NCI-H1092 treated with DMSO at 0.1 percent for 48 hours (cell line): ENCODE measurements around the gene KAT6B.
"Not testable (repeated sequence)": the region's sequence is repeated elsewhere in the genome, so short reads cannot be mapped to it uniquely, and the experiment has no call there.

Source experiments
- DNase-seq: peaks from one replicate; lab custom pipeline; 2025; lab: John Stamatoyannopoulos, UW

Gene KAT6B

DNA sequence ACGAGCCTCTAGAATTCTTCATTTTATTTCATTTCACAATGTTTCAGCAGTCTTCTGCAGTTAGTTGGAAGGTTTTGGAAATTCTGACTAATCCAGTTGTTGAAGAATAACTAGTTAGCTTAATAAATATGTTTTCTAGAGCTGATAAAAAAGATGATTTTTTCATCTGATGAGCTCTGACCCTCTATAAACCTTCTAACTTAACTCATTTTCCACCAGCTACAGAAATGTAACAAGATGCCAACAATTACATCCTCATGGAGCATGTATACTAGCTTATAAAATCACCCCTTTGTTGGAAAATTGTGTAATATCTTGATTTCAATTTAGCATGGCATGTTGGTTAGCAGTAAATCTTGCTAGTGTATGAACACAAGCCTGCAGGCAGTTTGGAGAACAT lies 33.1 kb downstream of the KAT6B start:
- no peak for DNase-seq

DNA sequence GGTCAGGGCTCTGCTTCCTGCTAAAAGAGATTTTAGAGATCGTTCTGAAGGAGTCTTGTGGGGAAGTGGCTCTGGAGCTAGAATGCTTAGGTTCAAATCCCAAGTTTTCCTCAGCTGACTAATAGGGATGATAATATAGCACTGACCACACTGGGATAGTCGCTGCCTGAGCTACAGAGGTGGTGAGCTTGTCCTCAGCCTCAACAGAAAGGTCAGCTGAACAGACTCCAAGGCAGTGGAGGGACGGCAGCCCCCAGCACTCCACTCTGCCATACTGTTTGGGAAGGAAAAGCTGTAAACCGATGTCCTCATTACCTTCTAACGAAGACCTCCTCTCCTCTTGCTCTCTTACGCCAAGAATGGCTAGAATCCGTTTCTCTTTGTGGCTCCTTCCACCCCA lies 36.2 kb downstream of the KAT6B start:
- no peak for DNase-seq

DNA sequence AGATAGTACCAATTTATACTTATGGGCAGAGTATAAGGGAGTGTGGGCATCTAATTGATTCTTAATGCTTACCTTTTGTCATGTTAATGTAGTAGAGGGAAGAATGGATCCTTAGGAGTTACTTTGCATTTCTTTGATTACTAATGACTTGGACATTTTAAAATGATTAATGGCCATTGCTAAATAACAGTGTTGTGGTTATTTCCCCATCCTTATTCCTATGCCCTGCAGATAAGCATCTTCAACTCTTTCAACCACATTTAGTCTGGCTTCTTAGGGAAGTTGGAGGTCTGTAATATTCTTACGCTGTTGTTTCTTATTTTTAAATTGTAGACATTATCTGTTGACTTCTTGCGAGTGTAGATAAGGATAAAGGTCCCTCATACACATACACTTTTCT lies 37.2 kb downstream of the KAT6B start:
- no peak for DNase-seq

DNA sequence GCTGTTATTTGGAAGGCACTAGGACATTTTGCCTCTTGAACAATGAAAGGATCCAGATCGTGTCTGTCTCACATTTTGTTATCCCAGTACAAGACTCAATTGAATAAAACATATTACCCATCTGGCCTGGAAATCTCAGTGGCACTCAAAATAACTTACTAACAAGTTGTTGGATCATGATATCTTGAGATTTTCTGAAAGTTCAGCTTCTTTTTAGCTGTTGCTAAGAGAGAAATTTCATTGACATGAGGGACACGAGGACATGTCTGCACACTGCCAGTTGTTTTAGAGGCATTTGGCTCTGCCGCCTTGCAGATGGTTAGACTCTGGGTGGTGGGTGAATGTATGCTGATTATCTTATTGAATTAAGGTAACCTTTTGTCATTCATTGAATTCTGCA lies 41.0 kb downstream of the KAT6B start:
- no peak for DNase-seq

DNA sequence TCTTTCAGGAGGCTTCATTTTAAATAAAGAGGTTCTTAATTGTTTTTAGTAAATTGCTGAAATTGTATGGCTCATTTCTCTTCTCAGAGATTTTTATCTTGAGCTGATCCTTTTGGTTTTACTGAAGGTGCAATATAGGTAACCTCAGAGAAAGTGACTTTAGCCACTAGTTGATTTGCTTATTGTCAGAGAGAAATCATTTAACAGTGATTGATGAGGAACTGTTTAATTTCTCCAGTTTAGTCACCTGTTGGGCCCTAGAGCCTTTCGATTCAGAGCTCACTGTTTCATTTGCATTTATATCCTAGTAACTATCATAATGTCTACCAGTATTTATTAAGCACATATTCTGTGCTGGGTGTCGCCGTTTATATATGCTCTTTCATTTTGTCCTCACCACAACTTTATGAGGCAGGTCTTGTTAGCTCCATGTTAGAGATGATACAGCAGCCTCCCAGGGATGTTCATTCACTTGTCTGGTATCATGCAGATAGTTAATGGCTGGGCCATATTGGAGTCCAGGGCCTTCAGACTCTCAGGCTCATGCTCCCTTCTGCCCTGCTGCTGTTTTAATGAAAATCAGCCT lies 42.1 kb downstream of the KAT6B start:
- no peak for DNase-seq

DNA sequence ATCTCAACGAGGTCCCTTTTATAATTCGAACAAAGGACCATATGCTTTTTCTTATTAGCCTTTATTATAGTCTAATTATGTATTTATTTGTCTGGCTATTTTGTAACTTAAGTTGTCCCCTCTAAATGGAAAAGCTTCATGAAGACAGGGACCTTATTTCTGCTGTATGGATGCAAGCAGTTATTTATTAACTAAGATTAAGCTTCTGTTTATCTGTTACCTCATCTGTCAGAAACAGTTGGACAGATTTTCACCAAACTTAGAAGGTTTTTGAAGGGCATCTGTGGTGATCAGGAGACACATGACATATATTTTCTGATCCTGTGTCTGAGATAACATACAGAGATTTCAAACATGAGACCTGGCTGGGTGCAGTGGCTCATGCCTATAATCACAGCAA lies 43.2 kb downstream of the KAT6B start:
- DNase-seq: no peak

DNA sequence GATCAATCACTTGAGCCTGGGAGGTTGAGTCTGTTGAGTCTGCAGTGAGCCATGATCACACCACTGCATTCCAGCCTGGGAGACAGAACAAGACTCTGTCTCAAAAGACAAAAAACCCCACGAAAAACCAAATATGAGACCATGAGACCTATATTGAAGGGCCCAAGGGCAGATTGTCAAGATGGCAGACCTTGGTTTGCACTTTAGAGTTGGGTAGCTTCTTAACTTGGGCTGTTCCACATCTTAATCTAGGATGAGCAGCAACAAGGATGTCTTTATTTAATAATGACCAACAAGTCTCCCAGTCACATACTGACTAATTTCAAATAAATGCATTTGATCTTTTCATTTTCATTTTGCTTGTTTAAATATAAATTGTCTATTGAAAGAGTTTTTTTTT lies 43.8 kb downstream of the KAT6B start:
- no peak for DNase-seq

DNA sequence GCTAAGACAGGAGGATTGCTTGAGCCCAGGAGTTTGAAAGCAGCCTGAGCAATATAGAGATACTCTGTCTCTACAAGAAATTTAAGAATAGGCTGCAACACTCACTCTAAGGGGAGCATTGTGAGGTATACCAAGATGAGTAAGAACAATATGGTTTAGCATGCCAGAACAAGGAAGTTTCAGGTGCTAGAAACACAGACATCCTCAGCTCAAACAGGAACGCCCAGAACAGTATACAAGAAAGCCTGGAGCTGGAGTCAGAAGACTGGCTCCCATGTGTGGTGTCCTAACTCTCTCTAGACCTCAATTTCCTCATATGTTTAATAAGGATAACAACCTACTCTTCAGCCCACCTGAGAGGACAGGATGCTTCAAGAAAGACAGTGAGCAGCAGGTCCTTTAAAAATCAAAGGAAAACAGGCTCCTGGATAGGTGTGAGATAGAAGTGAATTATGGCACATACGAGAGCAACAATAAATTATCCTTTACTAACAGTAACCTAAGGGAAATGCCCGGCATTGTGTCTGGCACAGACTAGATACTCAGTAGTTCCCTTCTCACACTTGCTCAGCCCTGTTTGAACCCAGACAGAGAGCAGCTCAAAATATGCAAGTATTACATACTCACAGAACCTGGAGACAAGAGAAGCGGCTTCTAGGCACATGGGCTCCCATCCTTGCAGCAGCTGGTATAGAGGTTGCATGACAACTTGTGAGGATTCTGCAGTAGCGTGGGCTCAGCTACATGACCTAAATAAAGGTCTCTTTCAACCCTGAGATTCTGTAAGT lies 45.4 kb downstream of the KAT6B start:
- no peak for DNase-seq

DNA sequence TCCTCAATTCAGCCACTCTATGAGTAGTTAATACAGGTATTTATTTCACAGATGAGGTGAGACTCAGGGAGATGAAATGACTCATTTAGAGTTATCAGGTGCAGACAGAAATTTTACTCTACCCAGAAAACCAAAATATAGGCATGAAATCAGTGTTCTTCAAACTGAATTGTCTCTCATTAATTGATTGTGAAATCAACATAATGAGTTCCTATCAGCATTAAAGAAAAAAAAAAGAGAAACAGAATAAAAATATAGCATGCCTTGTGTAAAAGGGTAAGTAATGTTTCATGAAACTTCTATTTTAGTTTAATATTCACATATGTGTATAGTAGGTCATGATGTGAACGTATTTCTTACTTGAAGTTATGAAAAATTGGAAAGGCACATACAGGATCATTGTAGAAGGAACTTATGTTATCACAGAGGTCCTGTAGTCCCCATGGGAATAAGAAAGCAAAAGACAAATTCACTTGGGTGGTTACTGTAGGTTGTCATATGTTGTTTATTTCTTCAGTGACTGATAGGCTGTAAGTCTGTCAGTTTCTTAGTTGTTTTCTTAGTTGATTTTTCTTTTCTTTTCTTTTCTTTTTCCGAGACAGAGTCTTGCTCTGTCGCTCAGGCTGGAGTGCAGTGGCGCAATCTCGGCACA lies 47.5 kb downstream of the KAT6B start:
- DNase-seq: no peak

DNA sequence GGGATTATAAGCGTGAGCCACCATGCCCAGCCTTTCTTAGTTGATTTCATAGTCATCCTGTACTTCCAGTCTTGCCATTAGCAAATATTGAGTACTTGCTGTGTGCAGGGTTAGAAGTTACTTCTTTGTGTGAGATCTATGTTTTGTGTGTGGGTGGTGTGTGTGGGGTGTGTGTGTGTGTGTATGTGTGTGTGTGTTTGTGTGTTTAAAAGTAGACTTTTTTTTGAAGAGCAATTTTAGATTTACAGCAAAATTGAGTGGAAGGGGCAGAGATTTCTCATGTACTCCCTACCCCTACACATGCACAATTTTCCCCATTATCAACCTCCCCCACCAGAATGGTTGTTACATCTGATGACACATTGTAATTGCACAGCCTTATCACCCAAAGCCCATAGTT lies 48.2 kb downstream of the KAT6B start:
- no peak for DNase-seq

DNA sequence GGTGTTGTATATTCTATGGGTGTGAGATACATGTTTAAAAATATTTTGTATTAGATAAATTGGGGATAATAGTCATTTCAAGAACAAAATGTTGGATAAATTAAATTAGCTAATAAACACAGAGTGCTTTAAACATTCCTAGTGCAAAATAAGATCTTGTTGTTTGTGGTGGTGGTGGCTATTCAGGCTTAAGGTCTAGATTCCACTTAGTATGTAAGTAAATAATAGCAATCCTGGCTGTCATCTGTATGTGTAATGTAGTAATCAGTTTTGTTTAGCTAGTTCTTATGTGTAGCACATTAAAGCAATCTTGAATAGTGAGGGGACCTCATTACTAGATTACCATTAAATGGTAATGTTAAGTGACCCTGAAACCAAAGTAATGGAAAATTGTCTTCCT lies 48.7 kb downstream of the KAT6B start:
- DNase-seq: no peak

DNA sequence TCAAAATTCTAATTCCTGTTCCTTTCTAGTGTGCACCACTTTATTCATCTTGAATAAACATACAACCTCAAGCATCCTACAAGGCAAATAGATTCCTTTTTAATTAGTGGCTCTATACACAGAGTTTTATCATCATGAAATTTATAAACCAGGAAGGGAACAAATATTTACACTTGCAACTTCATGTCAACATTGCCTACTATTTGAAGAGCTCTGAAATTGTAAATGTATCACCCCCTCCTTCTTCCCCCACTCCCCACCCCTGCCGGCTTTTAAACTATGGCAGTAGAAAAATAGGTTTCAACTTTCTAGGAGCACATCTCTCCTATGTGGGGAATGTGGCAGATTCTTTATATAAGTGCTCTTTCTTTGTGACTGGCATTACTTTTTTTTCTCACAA lies 49.6 kb downstream of the KAT6B start:
- DNase-seq: peak; percentile 30

DNA sequence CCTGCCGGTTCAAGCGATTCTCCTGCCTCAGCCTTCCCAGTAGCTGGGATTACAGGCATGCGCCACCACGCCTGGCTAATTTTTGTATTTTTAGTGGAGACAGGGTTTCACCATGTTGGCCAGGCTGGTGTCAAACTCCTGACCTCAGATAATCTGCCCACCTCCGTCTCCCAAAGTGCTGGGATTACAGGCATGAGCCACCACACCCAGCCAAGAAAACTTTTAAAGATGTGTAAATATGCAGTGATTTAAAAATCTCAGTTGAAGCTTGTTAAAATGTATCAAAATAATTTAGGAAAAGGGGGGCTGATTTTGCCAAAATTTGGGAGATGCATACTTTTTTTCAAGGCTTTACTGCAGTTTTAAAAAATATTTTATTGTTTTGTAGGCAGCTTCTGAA lies 50.7 kb downstream of the KAT6B start:
- not testable (repeated sequence) for DNase-seq

DNA sequence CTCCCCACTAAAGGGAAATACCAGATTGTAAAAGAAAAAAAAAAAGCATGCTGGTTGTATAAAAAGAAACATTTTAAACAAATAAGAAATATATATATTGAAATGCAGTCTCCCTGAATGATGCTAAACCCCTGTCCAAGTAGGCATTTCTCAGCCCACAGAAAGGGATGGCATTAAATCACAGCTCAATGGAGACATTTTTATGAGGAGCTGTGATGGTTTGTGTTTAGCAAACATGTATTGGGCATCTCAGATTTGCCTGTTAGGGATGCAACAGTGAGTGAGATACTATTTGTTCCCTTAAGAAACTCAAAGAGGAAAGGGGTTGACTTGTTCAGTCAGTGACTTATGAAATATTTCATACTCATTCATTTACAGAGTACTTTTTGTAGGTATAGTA lies 51.5 kb downstream of the KAT6B start:
- no peak for DNase-seq

DNA sequence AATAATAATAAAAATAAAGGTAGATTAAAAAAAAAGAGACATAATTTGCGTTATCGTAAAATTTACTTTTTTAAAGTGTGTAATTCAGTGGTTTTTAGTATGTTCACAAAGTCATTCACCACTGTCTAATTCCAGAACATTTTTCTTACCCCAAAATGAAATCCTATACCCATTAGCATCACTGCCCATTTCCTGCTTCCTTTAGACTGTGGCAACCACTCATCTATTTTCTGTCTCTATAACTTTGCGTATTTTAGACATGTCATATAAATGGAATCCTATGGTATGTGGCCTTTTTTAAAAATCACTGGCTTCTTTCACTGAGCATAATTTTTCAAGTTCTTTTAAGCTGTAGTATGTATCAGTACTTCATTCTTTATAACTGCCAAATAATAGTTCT lies 53.6 kb downstream of the KAT6B start:
- no peak for DNase-seq

DNA sequence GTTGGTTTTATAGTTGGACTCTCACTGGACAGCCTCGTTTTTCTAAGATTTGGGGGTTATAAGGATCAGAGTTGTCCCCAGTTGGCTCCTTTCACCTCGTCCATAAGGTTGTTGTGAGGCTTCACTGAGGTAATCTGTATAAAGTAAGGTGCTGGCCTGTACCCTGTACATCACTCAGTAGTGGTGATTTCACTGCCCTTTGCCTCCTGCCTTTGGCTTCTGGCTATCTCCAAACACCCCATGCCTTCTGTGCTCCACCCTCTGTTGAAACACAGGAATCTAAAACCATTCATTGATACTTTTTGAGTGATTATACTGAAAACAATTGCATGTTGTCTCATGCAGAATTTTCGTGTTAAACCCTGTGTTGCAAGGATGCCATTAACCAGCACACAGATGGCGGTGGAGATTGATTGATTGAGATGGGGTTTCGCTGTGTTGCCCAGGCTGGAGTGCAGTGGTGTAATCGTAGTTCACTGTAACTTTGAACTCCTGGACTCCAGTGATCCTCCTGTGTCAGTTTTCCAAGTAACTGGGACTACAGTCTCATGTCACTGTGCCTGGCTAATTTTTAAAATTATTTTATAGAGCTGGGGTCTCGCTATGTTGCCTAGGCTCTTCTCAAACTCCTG lies 55.0 kb downstream of the KAT6B start:
- DNase-seq: no peak

DNA sequence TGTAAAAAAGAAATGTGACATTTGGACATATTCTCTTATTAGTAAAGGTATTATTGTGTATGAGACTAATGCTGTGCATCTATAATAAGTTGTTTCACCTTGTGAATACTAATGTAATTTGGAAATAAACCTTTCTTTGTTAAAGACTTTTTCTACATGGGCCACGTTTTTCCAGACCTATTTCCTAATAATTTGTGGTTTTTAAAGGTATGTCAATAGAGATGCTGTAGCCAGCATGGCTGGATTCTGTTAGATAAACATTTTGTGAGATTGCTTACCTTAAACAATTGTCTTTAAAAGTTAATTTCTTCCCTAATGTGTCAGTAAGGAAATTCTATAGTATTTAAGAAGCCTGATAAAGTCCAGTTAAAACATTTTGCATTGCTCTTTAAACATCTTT lies 56.0 kb downstream of the KAT6B start:
- DNase-seq: no peak

DNA sequence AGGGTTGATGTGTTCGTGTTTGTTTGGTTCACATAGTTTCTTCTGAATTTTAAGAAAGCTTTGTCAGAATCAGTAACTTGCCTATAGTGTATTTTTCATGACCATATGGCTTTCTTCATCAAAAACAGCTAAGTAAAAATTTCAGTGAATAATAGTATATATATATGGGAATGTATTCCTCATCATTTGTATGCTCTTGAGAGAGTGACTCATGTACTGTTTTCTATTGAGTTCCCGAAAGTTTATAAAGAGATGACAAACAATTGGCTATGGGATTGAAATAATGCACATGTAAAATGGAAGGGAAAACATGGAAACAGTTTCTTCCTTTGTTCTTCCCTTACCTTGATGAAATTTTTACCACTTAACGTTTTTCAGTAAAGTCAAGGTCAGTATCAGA lies 56.4 kb downstream of the KAT6B start:
- DNase-seq: no peak

DNA sequence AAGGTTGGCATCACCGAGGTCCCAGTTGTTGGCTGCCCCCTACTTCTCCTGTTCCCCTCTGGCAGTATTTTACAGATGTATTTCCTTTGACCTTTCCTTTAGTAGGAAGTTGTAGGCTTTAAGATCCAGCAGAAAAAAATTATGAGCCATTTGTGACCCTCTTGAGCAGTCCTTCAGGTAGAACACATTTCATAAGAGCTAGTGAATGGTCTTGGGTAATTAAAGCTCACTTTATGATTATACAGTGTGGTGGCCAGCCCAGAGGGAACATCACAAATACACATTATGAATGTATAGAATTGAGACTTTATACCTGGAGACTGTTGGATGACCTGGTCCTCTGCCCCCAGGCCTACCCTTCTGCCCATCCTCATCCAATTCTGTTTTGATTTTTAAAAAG lies 57.0 kb downstream of the KAT6B start:
- no peak for DNase-seq

DNA sequence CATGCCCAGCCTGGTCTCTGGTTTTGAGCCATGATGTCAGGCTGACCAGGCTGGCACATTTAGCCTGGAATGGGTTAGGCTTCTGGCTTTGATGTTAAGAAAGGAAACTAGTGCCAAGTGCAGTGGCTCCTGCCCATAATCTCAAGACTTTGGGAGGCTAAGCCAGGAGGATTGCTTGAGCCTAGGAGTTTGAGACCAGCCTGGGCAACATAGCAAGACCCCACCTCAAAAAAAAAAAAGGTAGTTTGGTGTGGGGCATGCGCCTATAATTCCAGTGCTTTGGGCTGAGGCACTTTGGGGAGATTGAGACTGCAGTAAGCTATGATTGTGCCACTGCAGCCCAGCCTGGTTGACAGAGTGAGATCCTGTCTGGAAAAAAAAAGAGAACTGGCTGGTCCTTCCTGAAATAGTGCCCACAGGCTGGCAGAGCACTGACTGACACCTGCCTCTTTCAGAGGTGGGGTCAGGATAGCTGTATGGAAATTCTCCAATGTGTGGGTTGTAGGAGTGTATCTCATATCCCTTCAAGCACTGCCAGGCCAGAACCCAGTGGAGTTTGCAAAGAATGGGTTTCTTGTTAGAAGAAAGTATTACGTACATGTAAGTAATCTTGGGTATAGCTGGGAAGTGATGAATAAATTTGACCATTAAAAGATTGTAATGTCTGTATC lies 61.3 kb downstream of the KAT6B start:
- no peak for DNase-seq

DNA sequence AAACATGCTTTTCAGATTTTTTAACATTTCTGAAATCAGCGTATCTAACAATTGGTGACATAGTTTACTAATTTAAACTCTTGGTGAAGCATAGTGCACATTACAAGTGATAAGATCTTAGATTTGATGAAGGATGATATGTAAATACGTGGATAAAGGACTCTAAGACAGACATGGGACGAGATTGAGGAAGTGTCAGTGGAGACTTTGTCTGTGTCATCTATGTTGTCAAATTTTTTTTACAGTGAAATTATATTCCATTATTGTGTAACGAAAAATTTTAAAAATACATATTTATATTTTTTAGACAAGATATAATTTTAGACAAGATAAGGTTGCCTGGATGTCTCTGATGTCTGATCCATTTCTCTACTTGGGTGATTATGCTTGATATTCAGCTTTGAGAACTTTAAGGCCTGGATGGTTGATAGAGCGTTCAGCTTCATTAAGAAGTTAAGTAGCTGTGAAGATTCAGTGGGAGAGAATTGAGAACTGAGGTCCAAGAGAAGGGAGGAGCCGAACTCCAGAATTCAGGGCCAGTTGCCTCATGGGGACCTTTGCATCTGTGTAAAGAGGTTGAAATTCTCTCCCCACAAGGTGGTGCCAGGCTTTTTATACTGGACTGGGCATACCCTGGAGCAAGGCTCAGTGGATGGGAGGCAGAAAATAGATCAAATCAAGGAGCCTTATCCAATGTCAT lies 62.7 kb downstream of the KAT6B start:
- peak; percentile 16 for DNase-seq

DNA sequence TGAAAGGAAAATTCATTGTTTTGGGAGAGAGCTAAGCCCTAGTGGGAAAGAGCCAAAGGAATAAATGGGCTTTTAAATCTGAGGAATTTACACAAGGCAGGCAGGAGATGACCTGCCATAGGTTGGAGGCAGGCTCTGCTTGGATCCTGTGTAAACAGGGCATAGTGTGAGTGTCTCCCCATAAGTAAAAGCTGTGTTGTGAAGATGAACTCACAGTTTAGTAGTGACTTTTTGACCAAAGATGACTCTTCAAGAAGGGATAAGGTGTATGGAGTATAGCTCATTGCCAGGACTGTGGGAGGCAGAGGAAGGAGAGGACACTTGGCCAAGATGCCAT lies 63.2 kb downstream of the KAT6B start:
- DNase-seq: no peak
